ENCODE measurements around the gene CATSPERE. TPM values are rescaled to one million over a fixed set of nuclear protein-coding genes. Genes with fewer than 3 reads are reported as not detected.

The CATSPERE gene
- polyA plus RNA-seq, 1 experiment: 0.20 TPM

- TF ChIP-seq CTCF (IDR thresholded peaks at IDR 0.05; ENCODE audit: insufficient read depth, low read depth, low read length): peak; percentile 54
- Histone ChIP-seq H3K27me3 (ENCODE audit: control insufficient read depth, insufficient read depth, low read length) (no peaks in the 10 kb centered on the region), H3K36me3 (ENCODE audit: control insufficient read depth, insufficient read depth, low read length) (no peaks in the 10 kb centered on the region), H3K4me3 (ENCODE audit: low read depth, low read length) (peak overlapping the region; percentile 82)
- ChIA-PET POLR2A (no interaction called here), CTCF (no interaction called here)
- peak; percentile 93 for DNase-seq (ENCODE audit: low read depth)
Observed at GRCh38 chr1:244451951-244452795, 8.9 kb upstream of the CATSPERE start.

DNA sequence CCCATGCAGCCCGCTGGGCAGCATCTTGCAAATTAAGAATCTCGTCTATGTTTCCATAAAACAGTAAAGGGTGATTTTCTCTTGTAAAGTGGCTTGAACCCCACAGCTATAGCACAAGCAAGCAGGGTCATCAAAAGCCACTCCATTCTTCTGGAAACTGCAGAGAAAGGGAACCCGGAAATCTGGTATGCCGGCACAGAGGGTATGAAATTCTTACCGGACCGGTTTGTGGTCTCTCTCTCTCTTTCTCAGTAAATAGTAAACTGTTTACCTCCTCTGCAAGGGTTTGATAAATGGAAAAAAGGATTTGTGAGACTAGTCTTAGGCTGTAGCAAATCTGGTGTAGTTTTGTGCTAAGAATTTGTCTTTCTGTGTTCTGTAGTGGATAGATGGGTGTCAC, 6.7 kb upstream of the CATSPERE start:
- TF ChIP-seq CTCF (IDR thresholded peaks at IDR 0.05; ENCODE audit: insufficient read depth, low read depth, low read length): no peak
- Histone ChIP-seq H3K4me3 (ENCODE audit: low read depth, low read length) (no peak overlapping the region), H3K36me3 (ENCODE audit: control insufficient read depth, insufficient read depth, low read length) (no peaks in the 10 kb centered on the region), H3K27me3 (ENCODE audit: control insufficient read depth, insufficient read depth, low read length) (no peaks in the 10 kb centered on the region)
- ChIA-PET CTCF (no interaction called here), POLR2A (no interaction called here)
- no peak for DNase-seq (ENCODE audit: low read depth)

DNA sequence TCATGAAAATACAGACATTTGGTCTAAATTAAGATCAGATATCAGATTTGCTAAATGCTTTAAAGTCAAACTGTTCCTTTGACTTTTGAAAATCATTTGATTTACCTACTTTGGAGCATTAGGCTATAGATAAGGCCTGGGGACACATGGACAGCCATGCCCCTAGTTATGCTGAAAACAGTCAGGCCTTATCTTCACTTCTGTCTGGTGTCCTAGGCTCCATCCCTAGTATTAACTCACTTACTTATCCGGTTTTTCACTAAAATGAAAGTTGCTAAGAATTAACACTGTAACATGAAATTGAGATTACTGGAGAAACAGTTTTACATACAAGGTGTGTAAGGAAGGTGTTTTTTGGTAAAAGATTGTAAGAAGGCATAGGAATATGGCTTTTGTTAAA, 4.5 kb upstream of the CATSPERE start:
- CTCF ChIA-PET: no interaction called here
- no peaks in the 10 kb centered on the region for H3K27me3 ChIP-seq (ENCODE audit: control insufficient read depth, insufficient read depth, low read length)
- DNase-seq (ENCODE audit: low read depth): no peak
- POLR2A ChIA-PET: no interaction called here
- H3K4me3 ChIP-seq (ENCODE audit: low read depth, low read length): no peak overlapping the region
- H3K36me3 ChIP-seq (ENCODE audit: control insufficient read depth, insufficient read depth, low read length): no peaks in the 10 kb centered on the region
- no peak for TF ChIP-seq CTCF (IDR thresholded peaks at IDR 0.05; ENCODE audit: insufficient read depth, low read depth, low read length)

DNA sequence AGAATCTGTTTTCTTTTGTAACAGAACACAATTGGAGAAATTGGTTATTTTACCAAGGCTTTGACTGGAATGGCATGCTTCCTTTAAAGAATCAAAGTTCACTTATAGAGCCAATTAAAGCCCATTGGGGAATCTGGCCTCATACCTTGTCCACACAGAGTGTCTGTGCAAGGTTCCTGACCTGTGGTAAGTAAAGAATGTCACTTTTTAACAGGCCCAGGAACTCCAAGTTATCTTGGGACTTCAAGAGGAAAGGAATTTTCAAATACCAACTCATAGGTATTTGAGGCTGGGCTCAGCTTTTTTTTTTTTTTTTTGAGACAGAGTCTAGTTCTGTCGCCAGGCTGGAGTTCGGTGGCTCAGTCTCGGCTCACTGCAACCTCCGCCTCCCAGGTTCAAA, 2.3 kb upstream of the CATSPERE start:
- H3K4me3 ChIP-seq (ENCODE audit: low read depth, low read length): no peak overlapping the region
- no peaks in the 10 kb centered on the region for H3K27me3 ChIP-seq (ENCODE audit: control insufficient read depth, insufficient read depth, low read length)
- DNase-seq (ENCODE audit: low read depth): no peak
- TF ChIP-seq CTCF (IDR thresholded peaks at IDR 0.05; ENCODE audit: insufficient read depth, low read depth, low read length): no peak
- no peaks in the 10 kb centered on the region for H3K36me3 ChIP-seq (ENCODE audit: control insufficient read depth, insufficient read depth, low read length)
- POLR2A ChIA-PET: no interaction called here
- CTCF ChIA-PET: no interaction called here

- Histone ChIP-seq H3K27me3 (ENCODE audit: control insufficient read depth, insufficient read depth, low read length) (no peaks in the 10 kb centered on the region), H3K4me3 (ENCODE audit: low read depth, low read length) (no peak overlapping the region), H3K36me3 (ENCODE audit: control insufficient read depth, insufficient read depth, low read length) (no peaks in the 10 kb centered on the region)
- DNase-seq (ENCODE audit: low read depth): no peak
- TF ChIP-seq CTCF (IDR thresholded peaks at IDR 0.05; ENCODE audit: insufficient read depth, low read depth, low read length): no peak
- ChIA-PET CTCF (no interaction called here), POLR2A (no interaction called here)
Observed at GRCh38 chr1:244460197-244460596, 876 bp upstream of the CATSPERE start.

Measured in BJ (cell line).